HepG2 (cell line): ENCODE results near the gene ATG5.

Experiments used
- CTCF ChIP-seq: sonication (generic); formaldehyde crosslinking; IDR thresholded peaks from 2 replicates; pipeline ENCODE4 v1.5.0; 2020; ENCODE audit warnings: mild to moderate bottlenecking, missing genetic modification reagents, moderate library complexity
- MAX ChIP-seq: IDR thresholded peaks from 2 replicates; pipeline ENCODE4 v1.6.1; 2012; ENCODE audit warnings: inconsistent platforms
- PHF5A ChIP-seq: IDR thresholded peaks from one replicate; pipeline ENCODE4 v1.6.1; 2018; ENCODE audit warnings: low read depth, missing genetic modification reagents; ENCODE audit not compliant: unreplicated experiment
- TBL1XR1 ChIP-seq: fragments of 150-350 bp; IDR thresholded peaks from 2 replicates; pipeline ENCODE4 v1.6.1; 2014; ENCODE audit warnings: borderline replicate concordance, low read length; ENCODE audit not compliant: partially characterized antibody
- TBP ChIP-seq: sonication (generic); formaldehyde crosslinking; IDR thresholded peaks from 2 replicates; pipeline ENCODE4 v1.5.0; 2020; ENCODE audit warnings: missing genetic modification reagents
- ZNF501 ChIP-seq: sonication (generic); formaldehyde crosslinking; IDR thresholded peaks from 2 replicates; pipeline ENCODE4 v1.5.1; 2020; ENCODE audit warnings: mild to moderate bottlenecking, moderate library complexity, missing genetic modification reagents

GRCh38 chr6:106213660-106214289 lies 111.8 kb downstream of the ATG5 start:
- TF ChIP-seq CTCF (CRISPR knock-in tag) (no peak), MAX (no peak), TBP (CRISPR knock-in tag) (no peak), PHF5A (no peak), ZNF501 (CRISPR knock-in tag) (no peak), TBL1XR1 (no peak)
